Chondrocyte (in vitro differentiated cells): ENCODE data around the gene ADCYAP1. TPM values are rescaled to one million over a fixed set of nuclear protein-coding genes. Genes with fewer than 3 reads are reported as not detected.

Experiments
- DNase-seq: peaks from one replicate; pipeline ENCODE4 v3.0.0; 2021; ENCODE audit warnings: mixed read lengths, low spot score
- H3K27ac Mint-ChIP-seq: one replicate; pipeline ENCODE4 v1.8.0; 2021; ENCODE audit warnings: mild to moderate bottlenecking, moderate library complexity, mixed read lengths; ENCODE audit not compliant: unreplicated experiment
- H3K27me3 Mint-ChIP-seq: 2 replicates; pipeline ENCODE4 v1.8.0; 2021; ENCODE audit warnings: low read depth, mixed read lengths
- H3K36me3 Mint-ChIP-seq: 2 replicates; pipeline ENCODE4 v1.8.0; 2021; ENCODE audit warnings: low read depth, mixed read lengths
- H3K4me1 Mint-ChIP-seq: 2 replicates; pipeline ENCODE4 v1.8.0; 2021; ENCODE audit warnings: low read depth, mild to moderate bottlenecking, mixed read lengths
- H3K4me3 Mint-ChIP-seq: one replicate; pipeline ENCODE4 v1.8.0; 2021; ENCODE audit warnings: mild to moderate bottlenecking, moderate library complexity, mixed read lengths; ENCODE audit not compliant: unreplicated experiment
- H3K9me3 Mint-ChIP-seq: 2 replicates; pipeline ENCODE4 v1.8.0; 2021; ENCODE audit warnings: low read depth, mixed read lengths
- total RNA-seq: library from RNA; stranded (reverse); gene quantifications from 3 replicates; pipeline ENCODE4 v1.2.1, GENCODE V29; 2021
- TF ChIP-seq, protein P1 (sequence below): fragments of 200-600 bp; sonication (generic); IDR thresholded peaks from 2 replicates; pipeline ENCODE4 v1.5.0; 2021; ENCODE audit warnings: antibody characterized with exemption, mild to moderate bottlenecking, moderate library complexity

The ADCYAP1 gene
- total RNA-seq, 1 donor from 2014 or later = not detected

GRCh38 chr18:877238-877637 lies 27.4 kb upstream of the ADCYAP1 start:
- H3K9me3 Mint-ChIP-seq = no peaks in the 10 kb centered on the region
- TF ChIP-seq, protein P1, sequence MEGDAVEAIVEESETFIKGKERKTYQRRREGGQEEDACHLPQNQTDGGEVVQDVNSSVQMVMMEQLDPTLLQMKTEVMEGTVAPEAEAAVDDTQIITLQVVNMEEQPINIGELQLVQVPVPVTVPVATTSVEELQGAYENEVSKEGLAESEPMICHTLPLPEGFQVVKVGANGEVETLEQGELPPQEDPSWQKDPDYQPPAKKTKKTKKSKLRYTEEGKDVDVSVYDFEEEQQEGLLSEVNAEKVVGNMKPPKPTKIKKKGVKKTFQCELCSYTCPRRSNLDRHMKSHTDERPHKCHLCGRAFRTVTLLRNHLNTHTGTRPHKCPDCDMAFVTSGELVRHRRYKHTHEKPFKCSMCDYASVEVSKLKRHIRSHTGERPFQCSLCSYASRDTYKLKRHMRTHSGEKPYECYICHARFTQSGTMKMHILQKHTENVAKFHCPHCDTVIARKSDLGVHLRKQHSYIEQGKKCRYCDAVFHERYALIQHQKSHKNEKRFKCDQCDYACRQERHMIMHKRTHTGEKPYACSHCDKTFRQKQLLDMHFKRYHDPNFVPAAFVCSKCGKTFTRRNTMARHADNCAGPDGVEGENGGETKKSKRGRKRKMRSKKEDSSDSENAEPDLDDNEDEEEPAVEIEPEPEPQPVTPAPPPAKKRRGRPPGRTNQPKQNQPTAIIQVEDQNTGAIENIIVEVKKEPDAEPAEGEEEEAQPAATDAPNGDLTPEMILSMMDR = no peak
- peaks cover 32% of the 10 kb centered on the region for H3K27me3 Mint-ChIP-seq
- H3K27ac Mint-ChIP-seq = no peak overlapping the region
- H3K4me3 Mint-ChIP-seq = no peak overlapping the region
- no peak for DNase-seq
- no peaks in the 10 kb centered on the region for H3K36me3 Mint-ChIP-seq
- H3K4me1 Mint-ChIP-seq = no peaks in the 10 kb centered on the region

GRCh38 chr18:886076-886475 lies 18.6 kb upstream of the ADCYAP1 start:
- TF ChIP-seq, protein P1 = no peak
- Mint-ChIP-seq H3K9me3 (peaks cover 3% of the 10 kb centered on the region), H3K4me3 (no peak overlapping the region), H3K36me3 (no peaks in the 10 kb centered on the region), H3K27ac (no peak overlapping the region), H3K27me3 (peaks cover 8% of the 10 kb centered on the region), H3K4me1 (no peaks in the 10 kb centered on the region)
- DNase-seq = no peak

DNA sequence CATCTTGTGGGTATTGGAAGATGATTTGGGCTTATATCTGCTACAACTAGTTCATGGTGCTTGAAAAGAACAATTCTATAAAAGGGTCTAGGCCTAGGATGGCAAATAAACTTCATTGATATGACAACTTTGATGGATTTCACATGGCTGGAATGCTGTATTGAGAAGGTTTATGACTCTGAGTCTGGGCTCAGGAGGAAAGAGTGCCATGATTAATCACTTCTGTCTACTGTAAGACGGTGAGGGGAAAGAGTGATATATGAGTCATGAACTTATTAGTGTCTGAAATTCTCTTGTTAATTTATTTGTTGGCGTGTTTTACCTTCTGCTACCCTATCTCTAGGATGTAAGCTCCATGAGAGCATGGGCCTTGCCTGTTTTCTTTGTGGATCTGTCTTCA lies 17.0 kb upstream of the ADCYAP1 start:
- no peaks in the 10 kb centered on the region for H3K4me1 Mint-ChIP-seq
- TF ChIP-seq, protein P1 = no peak
- H3K9me3 Mint-ChIP-seq = peaks cover 3% of the 10 kb centered on the region
- H3K4me3 Mint-ChIP-seq = no peak overlapping the region
- H3K36me3 Mint-ChIP-seq = no peaks in the 10 kb centered on the region
- no peak for DNase-seq
- H3K27me3 Mint-ChIP-seq = peaks cover 7% of the 10 kb centered on the region
- no peak overlapping the region for H3K27ac Mint-ChIP-seq

DNA sequence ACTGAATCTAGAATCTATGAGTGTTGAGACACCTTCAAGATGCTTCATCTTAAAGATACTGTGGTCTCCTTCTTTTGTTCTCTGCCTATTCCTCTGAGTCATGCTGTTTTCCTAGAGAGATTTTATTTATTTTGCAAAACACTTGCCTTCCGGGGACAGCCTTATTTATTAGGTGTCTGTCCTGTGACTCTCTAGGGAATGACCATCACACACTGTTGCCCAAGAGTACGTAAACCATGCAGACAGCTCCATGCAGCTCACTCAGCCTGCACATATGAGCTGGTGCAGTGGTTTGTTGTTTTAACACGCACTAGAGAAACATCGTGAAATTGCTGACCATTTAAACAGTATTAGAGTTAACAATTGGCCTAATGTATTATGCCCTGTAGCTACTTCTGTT lies 12.4 kb upstream of the ADCYAP1 start:
- DNase-seq = no peak
- Mint-ChIP-seq H3K27me3 (peaks cover 17% of the 10 kb centered on the region), H3K4me3 (no peak overlapping the region), H3K36me3 (no peaks in the 10 kb centered on the region), H3K9me3 (no peaks in the 10 kb centered on the region), H3K4me1 (no peaks in the 10 kb centered on the region), H3K27ac (no peak overlapping the region)
- TF ChIP-seq, protein P1 = no peak

- Mint-ChIP-seq H3K36me3 (no peaks in the 10 kb centered on the region), H3K9me3 (no peaks in the 10 kb centered on the region), H3K27ac (no peak overlapping the region), H3K4me1 (no peaks in the 10 kb centered on the region), H3K27me3 (peaks cover 46% of the 10 kb centered on the region), H3K4me3 (no peak overlapping the region)
- TF ChIP-seq, protein P1 = no peak
- DNase-seq = no peak
Measured at GRCh38 chr18:896315-896714, 8.4 kb upstream of the ADCYAP1 start.
